Liver (tissue), 3 donors: ENCODE data around the gene GALR2.

Experiments used
- FOXA1 ChIP-seq: IDR thresholded peaks from 2 replicates; pipeline ENCODE4 v1.6.1; 2016; ENCODE audit warnings: antibody characterized with exemption
- FOXA2 ChIP-seq: IDR thresholded peaks from 2 replicates; pipeline ENCODE4 v1.6.1; 2016; ENCODE audit warnings: antibody characterized with exemption
- HNF4G ChIP-seq: IDR thresholded peaks from 2 replicates; pipeline ENCODE4 v1.6.1; 2016; ENCODE audit warnings: antibody characterized with exemption
- JUND ChIP-seq, 2 donors: IDR thresholded peaks; 2 replicates each; pipeline ENCODE4 v1.6.1; 2016; ENCODE audit warnings: antibody characterized with exemption in 2 of 2
- RAD21 ChIP-seq, 2 donors: IDR thresholded peaks; 2 replicates each; pipeline ENCODE4 v1.6.1; 2016; ENCODE audit warnings: antibody characterized with exemption in 2 of 2, mild to moderate bottlenecking in 2 of 2
- TF ChIP-seq, protein P1 (sequence below): IDR thresholded peaks from 2 replicates; pipeline ENCODE4 v1.6.1; 2016; ENCODE audit warnings: antibody characterized with exemption
- TF ChIP-seq, protein P2 (sequence below): fragments of 150-350 bp; IDR thresholded peaks from 2 replicates; pipeline ENCODE4 v1.5.1; 2017; ENCODE audit warnings: improper control_type of control experiment, low read depth, low read length; ENCODE audit not compliant: missing input control
- TF ChIP-seq, protein P3 (sequence below): IDR thresholded peaks from 2 replicates; pipeline ENCODE4 v1.6.1; 2016; ENCODE audit warnings: antibody characterized with exemption
- TF ChIP-seq, protein P4 (sequence below): IDR thresholded peaks from 2 replicates; pipeline ENCODE4 v1.6.1; 2016; ENCODE audit warnings: antibody characterized with exemption, mild to moderate bottlenecking
- TF ChIP-seq, protein P5 (sequence below): IDR thresholded peaks from 2 replicates; pipeline ENCODE4 v1.6.1; 2016; ENCODE audit warnings: antibody characterized with exemption
- donor health status: healthy.
- donor health status: healthy.

DNA sequence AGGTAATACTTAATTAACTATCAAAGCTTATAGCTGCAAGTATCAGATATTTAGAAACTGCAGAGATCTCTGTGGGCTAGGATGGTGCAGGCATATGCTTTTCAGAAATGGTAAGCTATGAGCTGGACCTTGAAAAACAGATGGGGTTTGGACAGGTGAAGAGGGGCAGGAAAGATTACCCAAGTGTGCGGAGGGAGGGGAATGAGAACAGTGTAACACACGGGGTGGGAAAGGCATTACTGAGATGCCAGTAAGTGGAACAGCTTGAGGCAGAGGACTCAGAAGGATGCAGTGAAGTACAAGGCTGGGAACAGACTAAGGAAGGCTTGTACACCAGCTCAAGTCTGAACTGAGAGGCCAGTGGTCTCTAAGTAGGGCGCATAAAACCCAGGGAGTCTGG is 25.3 kb upstream of the GALR2 start:
- TF ChIP-seq RAD21 (IDR thresholded peaks at IDR 0.05) (no peak), JUND (IDR thresholded peaks at IDR 0.05) (no peak), HNF4G (no peak), FOXA1 (no peak), FOXA2 (no peak)
- TF ChIP-seq, protein P1, sequence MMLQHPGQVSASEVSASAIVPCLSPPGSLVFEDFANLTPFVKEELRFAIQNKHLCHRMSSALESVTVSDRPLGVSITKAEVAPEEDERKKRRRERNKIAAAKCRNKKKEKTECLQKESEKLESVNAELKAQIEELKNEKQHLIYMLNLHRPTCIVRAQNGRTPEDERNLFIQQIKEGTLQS = no peak
- TF ChIP-seq, protein P2, sequence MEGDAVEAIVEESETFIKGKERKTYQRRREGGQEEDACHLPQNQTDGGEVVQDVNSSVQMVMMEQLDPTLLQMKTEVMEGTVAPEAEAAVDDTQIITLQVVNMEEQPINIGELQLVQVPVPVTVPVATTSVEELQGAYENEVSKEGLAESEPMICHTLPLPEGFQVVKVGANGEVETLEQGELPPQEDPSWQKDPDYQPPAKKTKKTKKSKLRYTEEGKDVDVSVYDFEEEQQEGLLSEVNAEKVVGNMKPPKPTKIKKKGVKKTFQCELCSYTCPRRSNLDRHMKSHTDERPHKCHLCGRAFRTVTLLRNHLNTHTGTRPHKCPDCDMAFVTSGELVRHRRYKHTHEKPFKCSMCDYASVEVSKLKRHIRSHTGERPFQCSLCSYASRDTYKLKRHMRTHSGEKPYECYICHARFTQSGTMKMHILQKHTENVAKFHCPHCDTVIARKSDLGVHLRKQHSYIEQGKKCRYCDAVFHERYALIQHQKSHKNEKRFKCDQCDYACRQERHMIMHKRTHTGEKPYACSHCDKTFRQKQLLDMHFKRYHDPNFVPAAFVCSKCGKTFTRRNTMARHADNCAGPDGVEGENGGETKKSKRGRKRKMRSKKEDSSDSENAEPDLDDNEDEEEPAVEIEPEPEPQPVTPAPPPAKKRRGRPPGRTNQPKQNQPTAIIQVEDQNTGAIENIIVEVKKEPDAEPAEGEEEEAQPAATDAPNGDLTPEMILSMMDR = no peak
- TF ChIP-seq, protein P3, sequence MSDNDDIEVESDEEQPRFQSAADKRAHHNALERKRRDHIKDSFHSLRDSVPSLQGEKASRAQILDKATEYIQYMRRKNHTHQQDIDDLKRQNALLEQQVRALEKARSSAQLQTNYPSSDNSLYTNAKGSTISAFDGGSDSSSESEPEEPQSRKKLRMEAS = no peak
- TF ChIP-seq, protein P4, sequence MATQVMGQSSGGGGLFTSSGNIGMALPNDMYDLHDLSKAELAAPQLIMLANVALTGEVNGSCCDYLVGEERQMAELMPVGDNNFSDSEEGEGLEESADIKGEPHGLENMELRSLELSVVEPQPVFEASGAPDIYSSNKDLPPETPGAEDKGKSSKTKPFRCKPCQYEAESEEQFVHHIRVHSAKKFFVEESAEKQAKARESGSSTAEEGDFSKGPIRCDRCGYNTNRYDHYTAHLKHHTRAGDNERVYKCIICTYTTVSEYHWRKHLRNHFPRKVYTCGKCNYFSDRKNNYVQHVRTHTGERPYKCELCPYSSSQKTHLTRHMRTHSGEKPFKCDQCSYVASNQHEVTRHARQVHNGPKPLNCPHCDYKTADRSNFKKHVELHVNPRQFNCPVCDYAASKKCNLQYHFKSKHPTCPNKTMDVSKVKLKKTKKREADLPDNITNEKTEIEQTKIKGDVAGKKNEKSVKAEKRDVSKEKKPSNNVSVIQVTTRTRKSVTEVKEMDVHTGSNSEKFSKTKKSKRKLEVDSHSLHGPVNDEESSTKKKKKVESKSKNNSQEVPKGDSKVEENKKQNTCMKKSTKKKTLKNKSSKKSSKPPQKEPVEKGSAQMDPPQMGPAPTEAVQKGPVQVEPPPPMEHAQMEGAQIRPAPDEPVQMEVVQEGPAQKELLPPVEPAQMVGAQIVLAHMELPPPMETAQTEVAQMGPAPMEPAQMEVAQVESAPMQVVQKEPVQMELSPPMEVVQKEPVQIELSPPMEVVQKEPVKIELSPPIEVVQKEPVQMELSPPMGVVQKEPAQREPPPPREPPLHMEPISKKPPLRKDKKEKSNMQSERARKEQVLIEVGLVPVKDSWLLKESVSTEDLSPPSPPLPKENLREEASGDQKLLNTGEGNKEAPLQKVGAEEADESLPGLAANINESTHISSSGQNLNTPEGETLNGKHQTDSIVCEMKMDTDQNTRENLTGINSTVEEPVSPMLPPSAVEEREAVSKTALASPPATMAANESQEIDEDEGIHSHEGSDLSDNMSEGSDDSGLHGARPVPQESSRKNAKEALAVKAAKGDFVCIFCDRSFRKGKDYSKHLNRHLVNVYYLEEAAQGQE = no peak
- TF ChIP-seq, protein P5, sequence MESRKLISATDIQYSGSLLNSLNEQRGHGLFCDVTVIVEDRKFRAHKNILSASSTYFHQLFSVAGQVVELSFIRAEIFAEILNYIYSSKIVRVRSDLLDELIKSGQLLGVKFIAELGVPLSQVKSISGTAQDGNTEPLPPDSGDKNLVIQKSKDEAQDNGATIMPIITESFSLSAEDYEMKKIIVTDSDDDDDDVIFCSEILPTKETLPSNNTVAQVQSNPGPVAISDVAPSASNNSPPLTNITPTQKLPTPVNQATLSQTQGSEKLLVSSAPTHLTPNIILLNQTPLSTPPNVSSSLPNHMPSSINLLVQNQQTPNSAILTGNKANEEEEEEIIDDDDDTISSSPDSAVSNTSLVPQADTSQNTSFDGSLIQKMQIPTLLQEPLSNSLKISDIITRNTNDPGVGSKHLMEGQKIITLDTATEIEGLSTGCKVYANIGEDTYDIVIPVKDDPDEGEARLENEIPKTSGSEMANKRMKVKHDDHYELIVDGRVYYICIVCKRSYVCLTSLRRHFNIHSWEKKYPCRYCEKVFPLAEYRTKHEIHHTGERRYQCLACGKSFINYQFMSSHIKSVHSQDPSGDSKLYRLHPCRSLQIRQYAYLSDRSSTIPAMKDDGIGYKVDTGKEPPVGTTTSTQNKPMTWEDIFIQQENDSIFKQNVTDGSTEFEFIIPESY = no peak
